ENCODE measurements around the gene MAD1L1. TPM values are rescaled to one million over a fixed set of nuclear protein-coding genes. Genes with fewer than 3 reads are reported as not detected.

The MAD1L1 gene
- total and polyA plus RNA-seq, 2 of the 13 experiments (the other 11 are each of a cell fraction or from before 2014, with no cell fraction given) = 17.4 to 64.7 TPM

DNA sequence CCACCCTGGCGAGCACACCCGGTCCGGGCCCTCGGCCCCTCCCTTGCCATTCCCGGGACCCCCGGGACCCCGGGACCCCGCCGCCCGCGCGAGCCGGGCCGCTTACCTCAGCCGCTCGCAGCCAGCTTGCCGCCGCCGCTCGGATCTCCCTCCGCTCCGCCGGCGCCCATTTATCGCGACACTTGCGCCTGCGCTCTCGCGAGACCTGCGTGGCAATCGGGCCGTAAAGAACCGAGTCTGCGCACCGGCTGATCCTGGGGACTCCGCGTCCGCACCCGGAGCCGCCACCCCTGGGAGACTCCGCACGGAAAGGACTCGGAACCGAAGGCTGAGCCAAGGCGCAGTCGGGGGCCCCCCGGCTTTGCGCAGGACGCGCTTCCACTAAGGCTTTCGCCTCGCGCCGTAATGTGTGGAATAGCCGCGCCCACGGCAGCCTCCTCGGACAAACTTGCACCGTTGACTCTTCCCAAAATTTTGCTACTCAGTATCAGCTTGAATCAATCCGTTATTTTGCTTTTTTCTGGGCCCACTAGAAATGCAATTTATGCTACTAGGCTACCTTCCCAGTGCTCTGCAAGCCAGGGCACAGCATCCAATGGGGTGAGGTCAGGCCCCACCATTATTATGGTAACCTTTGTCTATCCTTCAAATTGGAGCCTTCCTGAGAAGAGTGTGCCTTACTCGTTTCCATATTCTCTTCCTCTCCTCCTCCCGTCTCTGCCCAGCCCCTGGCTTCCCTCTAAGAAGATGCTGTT lies at the start of gene MAD1L1 (continued):
- TF ChIP-seq, protein P1, sequence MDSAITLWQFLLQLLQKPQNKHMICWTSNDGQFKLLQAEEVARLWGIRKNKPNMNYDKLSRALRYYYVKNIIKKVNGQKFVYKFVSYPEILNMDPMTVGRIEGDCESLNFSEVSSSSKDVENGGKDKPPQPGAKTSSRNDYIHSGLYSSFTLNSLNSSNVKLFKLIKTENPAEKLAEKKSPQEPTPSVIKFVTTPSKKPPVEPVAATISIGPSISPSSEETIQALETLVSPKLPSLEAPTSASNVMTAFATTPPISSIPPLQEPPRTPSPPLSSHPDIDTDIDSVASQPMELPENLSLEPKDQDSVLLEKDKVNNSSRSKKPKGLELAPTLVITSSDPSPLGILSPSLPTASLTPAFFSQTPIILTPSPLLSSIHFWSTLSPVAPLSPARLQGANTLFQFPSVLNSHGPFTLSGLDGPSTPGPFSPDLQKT (CRISPR knock-in tag; IDR thresholded peaks at IDR 0.05; ENCODE audit: borderline replicate concordance) = no peak
- TF ChIP-seq HIVEP1 (CRISPR knock-in tag; IDR thresholded peaks at IDR 0.05) (peak; percentile 70), TCF7L2 (IDR thresholded peaks at IDR 0.05; ENCODE audit: low read depth, low read length) (no peak), BCL3 (CRISPR knock-in tag; IDR thresholded peaks at IDR 0.05) (no peak), RFX1 (IDR thresholded peaks at IDR 0.05) (no peak), ZNF24 (IDR thresholded peaks at IDR 0.05) (no peak), SATB2 (CRISPR knock-in tag; IDR thresholded peaks at IDR 0.05) (no peak), SP4 (CRISPR knock-in tag; IDR thresholded peaks at IDR 0.05) (peak; percentile 61), ATAD3A (CRISPR knock-in tag; IDR thresholded peaks at IDR 0.05) (no peak), RBM39 (IDR thresholded peaks at IDR 0.05; ENCODE audit: low read depth, low read length, poor library complexity, severe bottlenecking) (no peak), HOXA3 (CRISPR knock-in tag; IDR thresholded peaks at IDR 0.05) (peak; percentile 79), MEIS2 (CRISPR knock-in tag; IDR thresholded peaks at IDR 0.05) (peak; percentile 56), ZFP90 (CRISPR knock-in tag; IDR thresholded peaks at IDR 0.05; ENCODE audit: borderline replicate concordance) (peak; percentile 87), ZNF691 (CRISPR knock-in tag; IDR thresholded peaks at IDR 0.05; ENCODE audit: borderline replicate concordance, low read depth) (peak; percentile 79; the same call in 1 of the 2 replicates), ZNF670 (CRISPR knock-in tag; IDR thresholded peaks at IDR 0.05; ENCODE audit: borderline replicate concordance) (no peak), GABPA (IDR thresholded peaks at IDR 0.05; ENCODE audit: low read depth, low read length) (no peak), GABPA (CRISPR knock-in tag; IDR thresholded peaks at IDR 0.05; ENCODE audit: low read depth) (no peak)
- TF ChIP-seq, protein P2, sequence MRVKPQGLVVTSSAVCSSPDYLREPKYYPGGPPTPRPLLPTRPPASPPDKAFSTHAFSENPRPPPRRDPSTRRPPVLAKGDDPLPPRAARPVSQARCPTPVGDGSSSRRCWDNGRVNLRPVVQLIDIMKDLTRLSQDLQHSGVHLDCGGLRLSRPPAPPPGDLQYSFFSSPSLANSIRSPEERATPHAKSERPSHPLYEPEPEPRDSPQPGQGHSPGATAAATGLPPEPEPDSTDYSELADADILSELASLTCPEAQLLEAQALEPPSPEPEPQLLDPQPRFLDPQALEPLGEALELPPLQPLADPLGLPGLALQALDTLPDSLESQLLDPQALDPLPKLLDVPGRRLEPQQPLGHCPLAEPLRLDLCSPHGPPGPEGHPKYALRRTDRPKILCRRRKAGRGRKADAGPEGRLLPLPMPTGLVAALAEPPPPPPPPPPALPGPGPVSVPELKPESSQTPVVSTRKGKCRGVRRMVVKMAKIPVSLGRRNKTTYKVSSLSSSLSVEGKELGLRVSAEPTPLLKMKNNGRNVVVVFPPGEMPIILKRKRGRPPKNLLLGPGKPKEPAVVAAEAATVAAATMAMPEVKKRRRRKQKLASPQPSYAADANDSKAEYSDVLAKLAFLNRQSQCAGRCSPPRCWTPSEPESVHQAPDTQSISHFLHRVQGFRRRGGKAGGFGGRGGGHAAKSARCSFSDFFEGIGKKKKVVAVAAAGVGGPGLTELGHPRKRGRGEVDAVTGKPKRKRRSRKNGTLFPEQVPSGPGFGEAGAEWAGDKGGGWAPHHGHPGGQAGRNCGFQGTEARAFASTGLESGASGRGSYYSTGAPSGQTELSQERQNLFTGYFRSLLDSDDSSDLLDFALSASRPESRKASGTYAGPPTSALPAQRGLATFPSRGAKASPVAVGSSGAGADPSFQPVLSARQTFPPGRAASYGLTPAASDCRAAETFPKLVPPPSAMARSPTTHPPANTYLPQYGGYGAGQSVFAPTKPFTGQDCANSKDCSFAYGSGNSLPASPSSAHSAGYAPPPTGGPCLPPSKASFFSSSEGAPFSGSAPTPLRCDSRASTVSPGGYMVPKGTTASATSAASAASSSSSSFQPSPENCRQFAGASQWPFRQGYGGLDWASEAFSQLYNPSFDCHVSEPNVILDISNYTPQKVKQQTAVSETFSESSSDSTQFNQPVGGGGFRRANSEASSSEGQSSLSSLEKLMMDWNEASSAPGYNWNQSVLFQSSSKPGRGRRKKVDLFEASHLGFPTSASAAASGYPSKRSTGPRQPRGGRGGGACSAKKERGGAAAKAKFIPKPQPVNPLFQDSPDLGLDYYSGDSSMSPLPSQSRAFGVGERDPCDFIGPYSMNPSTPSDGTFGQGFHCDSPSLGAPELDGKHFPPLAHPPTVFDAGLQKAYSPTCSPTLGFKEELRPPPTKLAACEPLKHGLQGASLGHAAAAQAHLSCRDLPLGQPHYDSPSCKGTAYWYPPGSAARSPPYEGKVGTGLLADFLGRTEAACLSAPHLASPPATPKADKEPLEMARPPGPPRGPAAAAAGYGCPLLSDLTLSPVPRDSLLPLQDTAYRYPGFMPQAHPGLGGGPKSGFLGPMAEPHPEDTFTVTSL (CRISPR knock-in tag; IDR thresholded peaks at IDR 0.05; ENCODE audit: borderline replicate concordance) = no peak
- TF ChIP-seq, protein P3, sequence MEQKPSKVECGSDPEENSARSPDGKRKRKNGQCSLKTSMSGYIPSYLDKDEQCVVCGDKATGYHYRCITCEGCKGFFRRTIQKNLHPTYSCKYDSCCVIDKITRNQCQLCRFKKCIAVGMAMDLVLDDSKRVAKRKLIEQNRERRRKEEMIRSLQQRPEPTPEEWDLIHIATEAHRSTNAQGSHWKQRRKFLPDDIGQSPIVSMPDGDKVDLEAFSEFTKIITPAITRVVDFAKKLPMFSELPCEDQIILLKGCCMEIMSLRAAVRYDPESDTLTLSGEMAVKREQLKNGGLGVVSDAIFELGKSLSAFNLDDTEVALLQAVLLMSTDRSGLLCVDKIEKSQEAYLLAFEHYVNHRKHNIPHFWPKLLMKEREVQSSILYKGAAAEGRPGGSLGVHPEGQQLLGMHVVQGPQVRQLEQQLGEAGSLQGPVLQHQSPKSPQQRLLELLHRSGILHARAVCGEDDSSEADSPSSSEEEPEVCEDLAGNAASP (CRISPR knock-in tag; IDR thresholded peaks at IDR 0.05; ENCODE audit: borderline replicate concordance) = peak; percentile 57; the same call in 1 of the 2 replicates

Data from HepG2 (cell line).